Activated B cell treated with CpG ODN at 0.5 μM for 24 hours (primary cell): Measurements from ENCODE around the gene GJA8. TPM values are rescaled to one million over a fixed set of nuclear protein-coding genes. Genes with fewer than 3 reads are reported as not detected.

Experiments used
- ATAC-seq: fragments of 200-7000 bp; cut with Tn5 transposase; one replicate; pipeline ENCODE4 v1.10.0; 2021; ENCODE audit warnings: low read depth, mild to moderate bottlenecking, moderate library complexity
- CTCF ChIA-PET: fragments of 350-600 bp; sonication (Branson Sonifier 250); formaldehyde crosslinking; loops from one replicate; lab custom pipeline; 2021; ENCODE audit warnings: antibody characterized with exemption; lab: Charles Lee
- POLR2A ChIA-PET: fragments of 350-600 bp; sonication (Branson Sonifier 250); formaldehyde crosslinking; loops from one replicate; lab custom pipeline; 2021; ENCODE audit warnings: antibody characterized with exemption; lab: Charles Lee
- DNase-seq: peaks from one replicate; pipeline ENCODE4 v3.0.0; 2022
- H3K27ac Mint-ChIP-seq: one replicate; pipeline ENCODE4 v1.8.0; 2020; ENCODE audit warnings: mixed read lengths
- H3K27me3 Mint-ChIP-seq: one replicate; pipeline ENCODE4 v1.8.0; 2021; ENCODE audit warnings: mixed read lengths
- H3K36me3 Mint-ChIP-seq: one replicate; pipeline ENCODE4 v1.8.0; 2021; ENCODE audit warnings: low read depth, mixed read lengths
- H3K4me1 Mint-ChIP-seq: one replicate; pipeline ENCODE4 v1.8.0; 2021; ENCODE audit warnings: mixed read lengths
- H3K4me3 Mint-ChIP-seq: one replicate; pipeline ENCODE4 v1.8.0; 2020; ENCODE audit warnings: mild to moderate bottlenecking, mixed read lengths
- H3K9me3 Mint-ChIP-seq: one replicate; pipeline ENCODE4 v1.8.0; 2020; ENCODE audit warnings: mixed read lengths
- CTCF ChIP-seq: fragments of 200-600 bp; IDR thresholded peaks from one replicate; pipeline ENCODE4 v1.8.0; 2022; ENCODE audit warnings: antibody characterized with exemption, mild to moderate bottlenecking
- intact Hi-C: fragments of 100-400 bp; cut with micrococcal nuclease; formaldehyde crosslinking; loops from one replicate; pipeline ENCODE4 v1.15.1; 2024
- total RNA-seq: library from RNA; stranded (reverse); gene quantifications from 2 replicates; pipeline ENCODE4 v1.2.3, GENCODE V29; 2022

Gene GJA8
- total RNA-seq, 1 donor from 2014 or later, result not detected

- no peak overlapping the region for H3K27ac Mint-ChIP-seq
- peak; percentile 37 for ATAC-seq
- POLR2A ChIA-PET, result no interaction called here
- peak; percentile 99 for TF ChIP-seq CTCF
- H3K4me3 Mint-ChIP-seq, result no peak overlapping the region
- CTCF ChIA-PET, result interaction anchor here (0.7 to 2.3 kb wide), 19 partner anchors 9 to 619 kb away, joined by 3 to 19 read pairs (median 4); partner anchors contain the start of gene GJA8
- no peak for DNase-seq
- no peaks in the 10 kb centered on the region for H3K9me3 Mint-ChIP-seq
- H3K36me3 Mint-ChIP-seq, result no peaks in the 10 kb centered on the region
- intact Hi-C loops, result loop anchor here (1.0 to 2.0 kb wide), 3 partner anchors 168 to 619 kb away; no protein-coding TSS in a partner anchor
- peaks cover 2% of the 10 kb centered on the region for H3K27me3 Mint-ChIP-seq
- H3K4me1 Mint-ChIP-seq, result no peaks in the 10 kb centered on the region
Measured at GRCh38 chr1:147892731-147893214, 9.8 kb upstream of the GJA8 start.

GRCh38 chr1:147895123-147895522, 7.5 kb upstream of the GJA8 start:
- Mint-ChIP-seq H3K9me3 (no peaks in the 10 kb centered on the region), H3K4me1 (no peaks in the 10 kb centered on the region), H3K27ac (no peak overlapping the region), H3K36me3 (no peaks in the 10 kb centered on the region), H3K27me3 (peaks cover 5% of the 10 kb centered on the region), H3K4me3 (no peak overlapping the region)
- TF ChIP-seq CTCF, result no peak
- ChIA-PET CTCF (interaction anchor here (0.5 kb wide), 1 partner anchor 147 kb away, joined by 3 read pairs; no protein-coding TSS in a partner anchor), POLR2A (no interaction called here)
- DNase-seq, result no peak
- ATAC-seq, result no peak
- intact Hi-C loops, result no loop called here

- DNase-seq, result no peak
- Mint-ChIP-seq H3K36me3 (no peaks in the 10 kb centered on the region), H3K4me3 (no peak overlapping the region), H3K27me3 (peaks cover 5% of the 10 kb centered on the region), H3K4me1 (no peaks in the 10 kb centered on the region), H3K9me3 (no peaks in the 10 kb centered on the region), H3K27ac (no peak overlapping the region)
- POLR2A ChIA-PET, result no interaction called here
- TF ChIP-seq CTCF, result no peak
- CTCF ChIA-PET, result no interaction called here
- ATAC-seq, result no peak
- intact Hi-C loops, result no loop called here
Measured at GRCh38 chr1:147897029-147897752, 5.4 kb upstream of the GJA8 start.

GRCh38 chr1:147897789-147898188, 4.8 kb upstream of the GJA8 start:
- Mint-ChIP-seq H3K27me3 (peaks cover 5% of the 10 kb centered on the region), H3K36me3 (no peaks in the 10 kb centered on the region), H3K4me3 (no peak overlapping the region), H3K9me3 (no peaks in the 10 kb centered on the region), H3K4me1 (no peaks in the 10 kb centered on the region), H3K27ac (no peak overlapping the region)
- ATAC-seq, result no peak
- CTCF ChIA-PET, result no interaction called here
- intact Hi-C loops, result no loop called here
- POLR2A ChIA-PET, result no interaction called here
- no peak for TF ChIP-seq CTCF
- DNase-seq, result no peak

- Mint-ChIP-seq H3K9me3 (no peaks in the 10 kb centered on the region), H3K4me3 (no peak overlapping the region), H3K4me1 (no peaks in the 10 kb centered on the region), H3K27ac (no peak overlapping the region), H3K27me3 (peaks cover 18% of the 10 kb centered on the region), H3K36me3 (no peaks in the 10 kb centered on the region)
- intact Hi-C loops, result no loop called here
- DNase-seq, result no peak
- no peak for ATAC-seq
- no peak for TF ChIP-seq CTCF
- POLR2A ChIA-PET, result no interaction called here
- CTCF ChIA-PET, result interaction anchor here (1.4 kb wide), 1 partner anchor 12 kb away, joined by 3 read pairs; no protein-coding TSS in a partner anchor
Measured at GRCh38 chr1:147904726-147905125, 2.1 kb downstream of the GJA8 start.
